ENCODE data around the gene FTH1.
"Not testable (repeated sequence)": the region's sequence is repeated elsewhere in the genome, so short reads cannot be mapped to it uniquely, and the experiment has no call there.

Gene FTH1

DNA sequence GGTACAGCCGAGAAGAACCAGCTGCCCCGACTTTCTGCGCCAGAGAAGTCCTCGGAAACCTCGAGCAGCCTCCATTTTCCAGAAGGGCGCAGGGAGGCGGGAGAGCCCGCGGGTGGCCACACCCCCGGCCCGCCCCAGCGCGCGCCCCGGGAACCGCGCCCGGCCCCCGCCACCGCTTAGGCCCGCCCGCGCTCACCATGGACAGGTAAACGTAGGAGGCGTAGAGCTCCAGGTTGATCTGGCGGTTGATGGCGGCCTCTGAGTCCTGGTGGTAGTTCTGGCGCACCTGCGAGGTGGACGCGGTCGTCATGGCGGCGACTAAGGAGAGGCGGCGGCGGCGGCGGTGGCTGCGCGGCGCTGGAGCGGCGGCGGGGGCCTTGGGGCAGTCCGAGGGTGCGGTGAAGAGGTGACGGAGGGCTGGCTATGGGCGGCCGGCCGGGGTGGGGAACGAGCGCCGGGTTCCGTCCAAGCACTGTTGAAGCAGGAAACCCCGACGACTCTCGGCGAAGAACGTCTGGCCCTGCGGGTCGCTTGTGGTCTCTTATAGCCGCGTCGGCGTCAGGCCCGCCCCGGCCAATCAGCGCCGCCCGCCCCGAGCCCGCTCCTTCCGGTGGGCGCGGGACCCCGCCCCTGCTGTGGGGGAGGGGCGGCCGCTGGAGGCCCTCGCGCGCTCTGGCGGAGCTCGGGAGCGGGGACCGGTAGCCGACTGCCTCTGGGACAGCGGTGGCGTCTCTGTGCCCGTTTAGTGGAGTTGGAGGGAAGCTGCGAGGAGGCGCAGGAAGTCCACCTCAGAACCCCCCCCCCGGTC, at the start of gene FTH1:
Gene FTH1 (minus strand): TSS at position 519 of the 808 bp plus-strand sequence. CDS start 209 bp downstream, at position 310.
- no peak for FAIRE-seq
- peak; percentile 75 for DNase-seq (ENCODE audit: insufficient read length, low spot score)

DNA sequence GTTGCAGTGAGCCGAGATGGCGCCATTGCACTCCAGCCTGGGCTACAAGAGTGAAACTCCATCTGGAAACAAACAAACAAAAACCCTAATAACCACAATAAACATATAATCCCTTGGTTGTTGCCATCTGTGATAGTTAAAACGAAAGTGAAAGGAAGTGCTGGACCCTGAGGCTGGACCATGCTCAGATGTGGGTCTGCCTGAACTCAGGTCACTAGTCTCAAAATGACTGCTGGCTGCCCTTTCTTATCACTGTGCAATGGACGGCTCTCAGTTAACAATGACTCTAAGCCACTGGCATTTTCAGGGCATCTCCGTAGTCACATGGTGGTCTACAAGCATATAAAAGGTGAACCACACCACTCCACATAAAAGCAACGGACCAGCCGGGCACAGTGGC, 48.2 kb upstream of the FTH1 start:
- FAIRE-seq (no peak), DNase-seq (ENCODE audit: insufficient read length, low spot score) (no peak)

DNA sequence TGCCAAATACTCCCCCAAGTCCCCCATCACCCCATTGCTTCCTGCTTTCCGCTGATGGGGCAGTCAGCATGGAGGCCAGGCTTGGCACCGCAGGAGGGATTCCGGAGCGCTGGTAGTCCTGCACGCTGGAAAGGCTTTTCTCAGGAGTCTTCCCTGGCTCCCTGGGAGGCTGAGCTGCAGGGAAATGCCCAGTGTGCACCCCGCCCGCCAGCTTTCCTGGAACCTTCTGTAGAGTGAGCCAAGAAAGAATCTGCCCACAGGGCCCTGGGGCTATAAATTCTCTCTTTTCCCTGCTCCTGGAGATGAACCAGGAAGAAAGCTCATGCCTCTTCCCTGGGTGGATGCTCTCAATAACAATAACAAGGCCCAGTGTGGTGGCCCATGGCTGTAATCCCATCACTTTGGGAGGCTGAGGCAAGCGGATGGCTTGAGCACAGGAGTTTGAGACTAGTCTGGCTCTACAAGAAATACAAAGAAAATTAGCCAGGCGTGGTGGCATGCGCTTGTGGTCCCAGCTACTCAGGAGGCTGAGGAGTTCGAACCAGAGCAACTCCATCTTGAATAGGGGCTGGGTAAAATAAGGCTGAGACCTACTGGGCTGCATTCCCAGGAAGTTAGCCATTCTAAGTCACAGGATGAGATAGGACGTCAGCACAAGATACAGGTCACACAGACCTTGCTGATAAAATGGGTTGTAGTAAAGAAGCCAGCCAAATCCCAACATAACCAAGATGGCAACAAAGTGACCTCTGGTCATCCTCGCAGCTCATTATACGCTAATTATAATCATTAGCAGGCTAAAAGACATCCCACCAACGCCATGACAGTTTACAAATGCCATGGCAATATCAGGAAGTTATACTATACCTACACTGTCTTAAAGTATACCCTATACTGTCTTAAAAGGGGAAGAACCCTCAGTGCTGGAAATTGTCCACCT, 46.4 kb upstream of the FTH1 start:
- FAIRE-seq (no peak), DNase-seq (ENCODE audit: insufficient read length, low spot score) (no peak)

GRCh38 chr11:62012832-62013461, 45.5 kb upstream of the FTH1 start:
- DNase-seq (ENCODE audit: insufficient read length, low spot score): no peak

GRCh38 chr11:62012451-62012831, 45.0 kb upstream of the FTH1 start:
- DNase-seq (ENCODE audit: insufficient read length, low spot score) (no peak), FAIRE-seq (no peak)

More at GRCh38 chr11:62012832-62013461, 45.5 kb upstream of the FTH1 start:
- no peak for FAIRE-seq

- FAIRE-seq (no peak), DNase-seq (ENCODE audit: insufficient read length, low spot score) (no peak)
These were observed 44.4 kb upstream of the FTH1 start for GRCh38 chr11:62011881-62012280.

DNA sequence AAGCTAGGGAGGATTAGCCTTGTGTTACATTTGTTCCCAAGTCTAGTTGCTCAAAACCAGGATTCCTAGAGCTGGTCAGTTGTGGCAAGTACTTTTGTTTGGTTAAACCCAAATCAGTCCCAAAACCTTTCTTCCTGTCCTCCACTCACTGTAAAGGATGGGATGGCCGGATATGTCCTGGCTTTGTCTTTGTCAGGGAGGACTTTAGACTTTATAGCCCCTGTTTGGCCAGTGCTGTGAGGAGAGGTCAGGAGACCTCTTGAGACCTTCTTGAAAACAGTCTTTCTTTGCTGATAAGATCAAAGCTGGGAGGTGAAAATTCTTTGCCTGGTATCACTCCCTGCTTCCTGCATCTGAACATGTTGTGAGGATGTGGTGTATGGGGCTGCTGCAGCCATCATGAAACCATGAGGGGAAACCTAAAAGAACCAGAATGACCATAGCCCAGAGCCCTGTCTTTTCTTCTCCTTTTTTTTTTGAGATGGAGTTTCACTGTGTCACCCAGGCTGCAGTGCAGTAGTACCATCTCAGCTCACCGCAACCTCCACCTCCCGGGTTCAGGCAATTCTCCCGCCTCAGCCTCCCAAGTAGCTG, 43.6 kb upstream of the FTH1 start:
- DNase-seq (ENCODE audit: insufficient read length, low spot score) (no peak), FAIRE-seq (no peak)

GRCh38 chr11:62008193-62008592, 40.8 kb upstream of the FTH1 start:
- FAIRE-seq (no peak), DNase-seq (ENCODE audit: insufficient read length, low spot score) (no peak)

GRCh38 chr11:62004473-62004872, 37.0 kb upstream of the FTH1 start:
- FAIRE-seq (no peak), DNase-seq (ENCODE audit: insufficient read length, low spot score) (peak; percentile 48)

GRCh38 chr11:62002283-62002682, 34.8 kb upstream of the FTH1 start:
- not testable (repeated sequence) for FAIRE-seq; DNase-seq (ENCODE audit: insufficient read length, low spot score)

DNA sequence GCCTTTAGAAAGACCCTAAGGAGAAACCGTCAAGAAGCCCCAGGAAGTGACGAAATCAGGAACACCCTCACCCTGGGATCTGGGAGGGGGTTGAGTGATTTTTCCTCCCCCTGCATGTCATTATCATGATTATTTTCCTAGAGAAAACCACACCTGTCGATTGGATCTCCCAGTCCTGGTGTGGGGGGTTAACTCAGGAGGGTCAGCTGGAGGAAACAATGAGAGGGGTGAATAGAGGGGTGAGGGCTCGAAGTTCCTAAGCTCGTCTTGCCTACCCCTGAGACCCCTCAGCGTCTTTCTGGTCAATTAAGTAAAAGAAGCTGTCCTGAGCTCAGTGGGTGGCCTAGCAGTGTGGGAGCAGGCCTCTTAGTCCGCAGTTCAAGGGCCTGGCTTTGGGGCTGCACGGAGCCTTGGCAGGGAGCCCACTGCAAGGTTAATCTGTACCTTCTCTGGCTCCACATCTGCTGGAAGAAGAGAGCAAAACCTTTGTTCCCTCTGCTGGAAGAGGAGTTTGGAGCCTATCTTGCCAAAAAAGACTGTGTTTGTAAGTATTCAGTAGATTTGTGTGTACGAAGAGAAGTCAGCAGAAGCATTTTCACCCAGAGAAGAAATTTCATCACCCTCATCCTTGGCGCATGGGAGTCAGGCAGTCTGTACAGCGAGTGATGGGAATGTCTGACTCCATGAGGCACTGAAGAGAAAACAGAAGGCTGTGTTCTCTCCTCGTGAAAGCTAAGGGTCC, 34.2 kb upstream of the FTH1 start:
- DNase-seq (ENCODE audit: insufficient read length, low spot score) (no peak), FAIRE-seq (no peak)

DNA sequence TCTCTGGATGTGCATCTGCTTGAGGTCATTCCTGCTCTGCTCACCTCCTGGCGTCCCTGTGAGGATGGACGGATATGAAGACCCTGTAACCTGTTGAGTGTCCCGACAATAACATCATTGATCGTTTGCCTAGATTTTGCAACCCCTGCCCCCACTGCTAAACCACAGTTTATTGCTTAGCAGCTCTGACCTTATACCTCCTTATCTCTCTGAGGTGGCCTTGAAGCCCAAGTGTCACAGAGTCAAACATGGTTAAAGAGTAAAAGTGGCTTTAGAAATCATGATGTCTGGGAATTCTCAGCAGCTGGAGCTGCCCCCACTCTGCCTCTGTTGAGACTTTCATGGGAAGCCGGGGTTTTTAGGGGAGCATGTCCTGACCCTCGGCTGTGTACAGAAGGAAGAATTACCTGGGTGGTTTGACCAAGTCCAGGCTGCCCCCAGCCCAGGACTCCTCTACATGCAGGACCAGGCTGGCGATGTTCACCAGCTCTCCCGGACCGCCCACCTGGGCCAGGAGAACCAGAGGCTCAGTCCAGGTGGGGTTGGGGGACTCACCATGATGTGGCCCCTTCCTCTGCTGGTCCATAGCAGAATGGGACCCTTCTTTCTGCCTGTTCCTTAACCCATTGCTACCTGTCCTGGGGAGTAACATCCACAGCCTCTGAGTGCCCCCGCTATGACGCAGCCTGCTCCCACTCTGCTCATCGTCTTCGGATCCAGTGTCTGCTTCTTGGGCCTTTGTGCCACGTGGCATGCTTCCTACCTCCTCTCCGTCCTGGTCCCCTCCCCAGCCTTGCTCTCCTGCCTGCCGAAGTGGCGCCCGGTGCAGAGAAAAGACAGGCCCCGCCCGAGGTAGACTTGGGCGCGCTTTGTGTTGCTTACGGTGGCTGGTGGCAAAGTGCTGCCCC, 33.4 kb upstream of the FTH1 start:
- DNase-seq (ENCODE audit: insufficient read length, low spot score): no peak
- FAIRE-seq: no peak

GRCh38 chr11:61999141-61999975, 31.9 kb upstream of the FTH1 start:
- no peak for DNase-seq (ENCODE audit: insufficient read length, low spot score)
- FAIRE-seq: no peak

- DNase-seq (ENCODE audit: insufficient read length, low spot score): no peak
- no peak for FAIRE-seq
These were observed 29.5 kb upstream of the FTH1 start for GRCh38 chr11:61996933-61997332.

GRCh38 chr11:61994981-61995380, 27.5 kb upstream of the FTH1 start:
- DNase-seq (ENCODE audit: insufficient read length, low spot score): no peak
- no peak for FAIRE-seq

DNA sequence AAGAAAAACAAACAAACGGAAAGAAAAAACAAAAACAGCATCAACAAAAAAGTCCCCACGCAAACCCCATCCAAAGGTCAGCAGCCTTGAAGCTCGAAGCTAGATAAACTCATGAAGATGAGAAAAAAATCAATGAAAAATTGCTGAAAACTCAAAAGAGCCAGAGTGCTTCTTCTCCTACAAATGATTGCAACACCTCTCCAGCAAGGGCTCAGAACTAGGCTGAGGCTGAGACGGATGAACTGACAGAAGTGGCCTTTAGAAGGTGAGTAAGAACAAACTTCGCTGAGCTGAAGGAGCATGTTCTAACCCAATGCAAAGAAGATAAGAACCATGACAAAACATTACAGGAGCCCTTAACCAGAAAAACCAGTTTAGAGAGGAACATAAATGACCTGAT, 18.4 kb upstream of the FTH1 start:
- FAIRE-seq (no peak), DNase-seq (ENCODE audit: insufficient read length, low spot score) (no peak)

DNA sequence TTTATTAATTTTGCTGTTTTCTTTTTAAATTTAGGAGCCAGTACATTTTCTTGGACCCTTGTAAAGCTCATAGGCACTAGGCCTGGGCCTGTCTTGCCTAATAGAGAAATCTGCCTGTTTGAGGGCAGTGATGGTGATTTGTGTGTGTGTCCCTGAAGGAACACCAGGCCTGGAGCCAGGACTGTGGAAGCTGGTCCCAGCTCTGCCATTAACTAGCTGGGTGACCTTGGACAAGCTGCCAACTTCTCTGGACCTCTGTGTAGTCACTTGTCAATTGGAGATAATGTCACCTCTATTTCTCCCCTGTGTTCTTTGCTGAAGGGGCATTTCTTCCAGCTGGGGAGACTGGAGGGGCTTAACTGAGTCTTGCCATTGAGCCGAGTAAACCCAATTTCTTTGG, 16.0 kb upstream of the FTH1 start:
- no peak for FAIRE-seq
- DNase-seq (ENCODE audit: insufficient read length, low spot score): no peak

Measured in GM19239 (cell line).